HepG2 (cell line): ENCODE data around the gene VAMP2. TPM values are rescaled to one million over a fixed set of nuclear protein-coding genes. Genes with fewer than 3 reads are reported as not detected.

Experiments
- ATAC-seq: fragments of 200-7000 bp; cut with Tn5 transposase; 3 replicates; pipeline ENCODE4 v1.9.1; 2020; ENCODE audit warnings: mild to moderate bottlenecking, moderate library complexity
- Bru-seq: library from RNA; stranded (reverse); fragments of 400-500 nt; gene quantifications from one replicate; lab custom pipeline; 2021; lab: Mats Ljungman, UMichigan
- BruChase-seq, 2 experiments: library from RNA; stranded (reverse); fragments of 400-500 nt; gene quantifications; one replicate each; lab custom pipeline; 2021; lab: Mats Ljungman, UMichigan
- BruUV-seq: library from RNA; stranded (reverse); fragments of 400-500 nt; replicated peaks from 2 replicates; lab custom pipeline; 2021; lab: Mats Ljungman, UMichigan
- CTCF ChIA-PET: fragments of 300-600 bp; formaldehyde crosslinking; extraction: SDS; loops from one replicate; lab custom pipeline; 2021; ENCODE audit warnings: low total read pairs, inconsistent platforms, low intra/inter-chr PET ratio; lab: Yijun Ruan, JAX
- POLR2A ChIA-PET: fragments of 350-600 bp; sonication (Branson Sonifier 250); formaldehyde crosslinking; loops from one replicate; lab custom pipeline; 2020; ENCODE audit warnings: antibody characterized with exemption, inconsistent platforms; lab: Yijun Ruan, JAX
- DNase-seq: peaks from one replicate; pipeline ENCODE4 v3.0.0-alpha.2; 2015; ENCODE audit warnings: low spot score
- FAIRE-seq: peaks from 3 replicates; lab custom pipeline; 2011; peaks lifted over from hg19 to GRCh38; lab: Jason Lieb, UNC
- H2AFZ ChIP-seq: one replicate; pipeline ENCODE4 v1.6.1; 2011; ENCODE audit warnings: low read length, inconsistent platforms
- H3K27ac ChIP-seq: fragments of 300-600 bp; 3 replicates; pipeline ENCODE4 v1.8.0; 2011; ENCODE audit warnings: mixed run types, mild to moderate bottlenecking, mixed read lengths, low read length, inconsistent platforms; ENCODE audit not compliant: insufficient read depth; ENCODE audit errors: extremely low read length
- H3K27me3 ChIP-seq, 2 experiments: fragments of 200-600 bp in 1 of 2; 2 replicates in 1 of 2; 3 replicates in 1 of 2; pipeline versions ENCODE4 v1.6.0 to v1.8.0; 2011; ENCODE audit warnings: low read length in 2 of 2, mild to moderate bottlenecking in 2 of 2, moderate library complexity in 2 of 2, inconsistent platforms in 1 of 2; ENCODE audit not compliant: insufficient read depth in 2 of 2, control insufficient read depth in 1 of 2
- H3K36me3 ChIP-seq, 2 experiments: fragments of 200-600 bp in 1 of 2; replicated peaks in 1 of 2; 2 replicates in 1 of 2; 3 replicates in 1 of 2; pipeline versions ENCODE4 v1.5.1 to v1.8.0; 2011; ENCODE audit warnings: low read length in 2 of 2, inconsistent platforms in 1 of 2; ENCODE audit not compliant: insufficient read depth in 2 of 2, control insufficient read depth in 1 of 2
- H3K4me1 ChIP-seq: 2 replicates; pipeline ENCODE4 v1.5.1; 2012; ENCODE audit warnings: low read length, inconsistent platforms; ENCODE audit not compliant: insufficient read depth
- H3K4me2 ChIP-seq: 2 replicates; pipeline ENCODE4 v1.6.0; 2011; ENCODE audit warnings: low read depth, low read length, inconsistent platforms
- H3K4me3 ChIP-seq, 3 experiments: fragments of 200-600 bp in 1 of 3; sonication (generic), shearing (Covaris generic) in 1 of 3; replicated peaks in 1 of 3; 2 replicates each; pipeline ENCODE4 v1.5.1; 2011 to 2016; ENCODE audit warnings: low read length in 3 of 3, inconsistent platforms in 2 of 3, low read depth in 2 of 3, mild to moderate bottlenecking in 2 of 3, control low read depth in 1 of 3, mixed read lengths in 1 of 3; ENCODE audit not compliant: insufficient read depth in 1 of 3
- H3K79me2 ChIP-seq: one replicate; pipeline ENCODE4 v1.6.1; 2011; ENCODE audit warnings: low read length, inconsistent platforms; ENCODE audit not compliant: insufficient read depth
- H3K9ac ChIP-seq: 2 replicates; pipeline ENCODE4 v1.6.0; 2011; ENCODE audit warnings: mild to moderate bottlenecking, low read depth, low read length, inconsistent platforms; ENCODE audit not compliant: insufficient read depth
- H3K9me3 ChIP-seq: 2 replicates; pipeline ENCODE4 v1.5.1; 2012; ENCODE audit warnings: mild to moderate bottlenecking, low read length
- H4K20me1 ChIP-seq: 2 replicates; pipeline ENCODE4 v1.6.0; 2011; ENCODE audit warnings: inconsistent platforms, mild to moderate bottlenecking, low read length, moderate library complexity; ENCODE audit not compliant: insufficient read depth
- BRD4 ChIP-seq: sonication (generic); formaldehyde crosslinking; IDR thresholded peaks from 2 replicates; pipeline ENCODE4 v1.4.0; 2020; ENCODE audit warnings: missing genetic modification reagents
- KDM5A ChIP-seq: fragments of 200-600 bp; sonication (generic); IDR thresholded peaks from 2 replicates; pipeline ENCODE4 v1.7.0; 2018; ENCODE audit warnings: antibody characterized with exemption, mild to moderate bottlenecking, low read length, borderline replicate concordance
- MEIS2 ChIP-seq: sonication (generic); formaldehyde crosslinking; IDR thresholded peaks from 2 replicates; pipeline ENCODE4 v1.9.0; 2021; ENCODE audit warnings: mild to moderate bottlenecking, missing genetic modification reagents
- POGK ChIP-seq: sonication (generic); formaldehyde crosslinking; conservative IDR thresholded peaks from 2 replicates; pipeline ENCODE4 v1.8.0; 2022; ENCODE audit warnings: mild to moderate bottlenecking, moderate library complexity, missing genetic modification reagents
- POLR2A ChIP-seq, 2 experiments: IDR thresholded peaks; 2 replicates each; pipeline ENCODE4 v1.6.1; 2011; ENCODE audit warnings: low read depth in 2 of 2, low read length in 2 of 2, mild to moderate bottlenecking in 1 of 2, moderate library complexity in 1 of 2; ENCODE audit not compliant: insufficient read depth in 1 of 2
- SMAD9 ChIP-seq: sonication (generic); formaldehyde crosslinking; IDR thresholded peaks from 2 replicates; pipeline ENCODE4 v1.5.1; 2020; ENCODE audit warnings: mild to moderate bottlenecking, missing genetic modification reagents
- SP4 ChIP-seq: sonication (generic); formaldehyde crosslinking; IDR thresholded peaks from 2 replicates; pipeline ENCODE4 v1.8.1; 2023; ENCODE audit warnings: mild to moderate bottlenecking, missing genetic modification reagents
- TFDP2 ChIP-seq: sonication (generic); formaldehyde crosslinking; IDR thresholded peaks from 2 replicates; pipeline ENCODE4 v1.4.0; 2020; ENCODE audit warnings: missing genetic modification reagents
- YY1 ChIP-seq: IDR thresholded peaks from 2 replicates; pipeline ENCODE4 v1.6.1; 2011; ENCODE audit warnings: low read length, low read depth, moderate library complexity, mild to moderate bottlenecking; ENCODE audit not compliant: insufficient read depth, insufficient replicate concordance
- ZFP37 ChIP-seq: sonication (generic); formaldehyde crosslinking; IDR thresholded peaks from 2 replicates; pipeline ENCODE4 v1.4.0; 2020; ENCODE audit warnings: missing genetic modification reagents, borderline replicate concordance
- ZSCAN12 ChIP-seq: sonication (generic); formaldehyde crosslinking; IDR thresholded peaks from 2 replicates; pipeline ENCODE4 v1.9.0; 2021; ENCODE audit warnings: mild to moderate bottlenecking, missing genetic modification reagents
- ZSCAN5A ChIP-seq: sonication (generic); formaldehyde crosslinking; IDR thresholded peaks from 2 replicates; pipeline ENCODE4 v1.8.0; 2022; ENCODE audit warnings: mild to moderate bottlenecking, missing genetic modification reagents, borderline replicate concordance
- WGBS: methylation state at CpG from one replicate; pipeline ENCODE4 v1.1.6; 2017; ENCODE audit warnings: low lambda C conversion rate; 5-methylcytosine and 5-hydroxymethylcytosine counted together
- in situ Hi-C: cut with HindIII; loops from 2 replicates; pipeline ENCODE4 v1.10.0; 2017; ENCODE audit warnings: low pct_unique_long_range_greater_than_20kb; ENCODE audit not compliant: extremely low pct_ligation_motif_present
- intact Hi-C: fragments of 100-400 bp; cut with micrococcal nuclease; formaldehyde crosslinking; loops from one replicate; pipeline ENCODE4 v1.10.0; 2022; ENCODE audit not compliant: unreplicated experiment
- long read RNA-seq, 2 experiments: library from RNA in 1 of 2; library from polyadenylated mRNA in 1 of 2; stranded (forward) in 1 of 2; unstranded in 1 of 2; transcript quantifications; one replicate each; pipeline ENCODE4 v2.0.0, GENCODE V29; 2019 to 2022
- polyA minus RNA-seq, 3 experiments: library from RNA; depleted of rRNA, polyadenylated mRNA; stranded (reverse); fragments of >200 nt; gene quantifications; 2 replicates each; pipeline ENCODE4 v1.2.3, GENCODE V29; 2011; ENCODE audit warnings: low replicate concordance in 1 of 3
- polyA plus RNA-seq, 8 experiments: library from polyadenylated mRNA; depleted of rRNA in 3 of 8; stranded (reverse) in 7 of 8; unstranded in 1 of 8; fragments of >200 nt; fragmentation: Illumina TruSeq in 4 of 8; extraction: Trizol in 4 of 8; gene quantifications; 2 replicates each; pipeline versions ENCODE4 v1.2.1 to v1.2.3, GENCODE V29; 2011 to 2016; ENCODE audit warnings: low read depth in 4 of 8, missing spikeins in 1 of 8, mixed read lengths in 1 of 8; ENCODE audit not compliant: insufficient read depth in 1 of 8
- total RNA-seq, 5 experiments: library from RNA; depleted of rRNA; stranded (reverse); fragments of >200 nt; fragmentation: Illumina TruSeq; extraction: Trizol; gene quantifications; 2 replicates each; pipeline ENCODE4 v1.2.3, GENCODE V29; 2016; ENCODE audit warnings: low read depth in 1 of 5

The VAMP2 gene
- total RNA-seq (2016; rRNA removed; fragmentation: Illumina TruSeq; extraction: Trizol) (2.0 and 3.9 TPM in 2 replicates), polyA plus RNA-seq (2011; rRNA removed) (17.2 and 19.6 TPM in 2 replicates), polyA minus RNA-seq (2011; rRNA and poly(A)+ RNA removed; ENCODE audit: low replicate concordance) (6.8 and 7.6 TPM in 2 replicates), Bru-seq, nascent RNA (percentile 84 among the genes with signal in this experiment), BruChase-seq, experiment 1, labeled RNA remaining after a 6-hour chase (percentile 93 among the genes with signal in this experiment), BruChase-seq, experiment 2, labeled RNA remaining after a 2-hour chase (percentile 93 among the genes with signal in this experiment)
- 4.1 and 5.2 TPM in 2 replicates for total RNA-seq (2016; cell fraction: cytosol; rRNA removed; fragmentation: Illumina TruSeq; extraction: Trizol; ENCODE audit: low read depth)
- total RNA-seq (2016; cell fraction: insoluble cytoplasmic fraction; rRNA removed; fragmentation: Illumina TruSeq; extraction: Trizol), result 1.9 and 3.4 TPM in 2 replicates
- total RNA-seq (2016; cell fraction: membrane; rRNA removed; fragmentation: Illumina TruSeq; extraction: Trizol), result 3.2 and 3.4 TPM in 2 replicates
- 6.5 and 7.1 TPM in 2 replicates for total RNA-seq (2016; cell fraction: nucleus; rRNA removed; fragmentation: Illumina TruSeq; extraction: Trizol)
- 10.1 and 13.2 TPM in 2 replicates for polyA plus RNA-seq (2011; cell fraction: cytosol; rRNA removed)
- polyA plus RNA-seq (2011; cell fraction: nucleus; rRNA removed), result 40.7 and 63.7 TPM in 2 replicates
- 29.0 and 34.1 TPM in 2 replicates for polyA plus RNA-seq (2012)
- 2.0 and 2.2 TPM in 2 replicates for polyA plus RNA-seq (2016; cell fraction: cytosol; fragmentation: Illumina TruSeq; extraction: Trizol; ENCODE audit: low read depth)
- polyA plus RNA-seq (2016; cell fraction: insoluble cytoplasmic fraction; fragmentation: Illumina TruSeq; extraction: Trizol; ENCODE audit: low read depth), result 7.1 and 8.5 TPM in 2 replicates
- polyA plus RNA-seq (2016; cell fraction: membrane; fragmentation: Illumina TruSeq; extraction: Trizol; ENCODE audit: low read depth), result 4.9 and 5.5 TPM in 2 replicates
- 35.4 and 36.0 TPM in 2 replicates for polyA plus RNA-seq (2016; cell fraction: nucleus; fragmentation: Illumina TruSeq; extraction: Trizol; ENCODE audit: insufficient read depth, low read depth)
- polyA minus RNA-seq (2011; cell fraction: cytosol; rRNA and poly(A)+ RNA removed), result 3.4 and 6.6 TPM in 2 replicates
- polyA minus RNA-seq (2011; cell fraction: nucleus; rRNA and poly(A)+ RNA removed), result 10.8 and 14.9 TPM in 2 replicates
- long read RNA-seq, experiment 1, transcript VAMP2-201 (5 exons, 2,153 nt), result major isoform, 10 of 13 reads
- long read RNA-seq, experiment 1, partial matches to known transcripts, result 3 of 13 reads
- long read RNA-seq, experiment 1, other reads (novel, unspliced or antisense), result 0 of 13 reads
- long read RNA-seq, experiment 2, transcript VAMP2-201 (5 exons, 2,153 nt), result major isoform, 32 of 44 reads
- long read RNA-seq, experiment 2, partial matches to known transcripts, result 7 of 44 reads
- long read RNA-seq, experiment 2, other reads (novel, unspliced or antisense), result 5 of 44 reads

- CTCF ChIA-PET, result interaction anchor here (1.9 kb wide), 1 partner anchor 24 kb away, joined by 5 read pairs; no protein-coding TSS in a partner anchor
- TF ChIP-seq BRD4 (CRISPR knock-in tag), result 0 out of 2 replicates have a peak, but pooled peaks have one; percentile 15
- TF ChIP-seq POLR2A (IDR thresholded peaks at IDR 0.05; ENCODE audit: insufficient read depth in 1 of 2, low read depth in 2 of 2, low read length in 2 of 2), result peak in 1 of 2 experiments; percentile 75; a peak in 3 of 4 replicates
- TF ChIP-seq KDM5A, result peak; percentile 32; the same call in 1 of the 2 replicates
- no peak for TF ChIP-seq ZSCAN5A (CRISPR knock-in tag)
- TF ChIP-seq ZFP37 (CRISPR knock-in tag), result no peak
- peak; percentile 60; the same call in 1 of the 2 replicates for TF ChIP-seq SP4 (CRISPR knock-in tag)
- no peak for TF ChIP-seq SMAD9 (CRISPR knock-in tag)
- peak; percentile 55; the same call in 1 of the 2 replicates for TF ChIP-seq ZSCAN12 (CRISPR knock-in tag)
- TF ChIP-seq MEIS2 (CRISPR knock-in tag), result 0 out of 2 replicates have a peak, but pooled peaks have one; percentile 17
- TF ChIP-seq POGK (CRISPR knock-in tag), result no peak
- TF ChIP-seq TFDP2, result peak; percentile 7; the same call in 1 of the 2 replicates
- TF ChIP-seq YY1, result peak; percentile 96
Observed at GRCh38 chr17:8162233-8162996, at the start of gene VAMP2. VAMP2 (minus strand) TSS chr17:8162948; CDS start chr17:8162879, 69 bp downstream.

More at GRCh38 chr17:8162233-8162996, at the start of gene VAMP2:
- no peaks in the 10 kb centered on the region for H4K20me1 ChIP-seq
- intact Hi-C loops, result no loop called here
- POLR2A ChIA-PET, result interaction anchor here (2.6 kb wide), 1 partner anchor 11 kb away, joined by 149 read pairs; no protein-coding TSS in a partner anchor
- peak; percentile 11 for ATAC-seq
- peak within 1 kb of the TSS; percentile 92 to 99 (median 98) for H3K4me3 ChIP-seq
- in situ Hi-C loops, result no loop called here
- no peak for DNase-seq
- no peaks in the 10 kb centered on the region; a peak in 1 of 5 replicates for H3K27me3 ChIP-seq
- peak within 1 kb of the TSS; percentile 95 for H3K9ac ChIP-seq
- peak within 1 kb of the TSS; percentile 95 for H3K27ac ChIP-seq
- BruUV-seq, result no TSS peak
- H3K4me1 ChIP-seq, result peaks cover 66% of the 10 kb centered on the region
- peaks cover 18% of the 10 kb centered on the region for H3K79me2 ChIP-seq
- peak within 1 kb of the TSS; percentile 100 for H3K4me2 ChIP-seq
- H2AFZ ChIP-seq, result peak within 1 kb of the TSS; percentile 63
- H3K36me3 ChIP-seq, result peaks cover 1 to 7% of the 10 kb centered on the region in 2 experiments; a peak in 3 of 5 replicates
- no peaks in the 10 kb centered on the region for H3K9me3 ChIP-seq
- WGBS, result 0% methylated on average over 2 of the region's 75 CpGs
- no peak for FAIRE-seq
